Endothelial cell of umbilical vein (primary cell): ENCODE data around the gene DARS1.

ENCODE experiments used
- CTCF ChIP-seq, 2 donors: IDR thresholded peaks; 1 replicate in 1 of 2; 2 replicates in 1 of 2; pipeline ENCODE4 v1.5.1; 2011; ENCODE audit warnings: low read length in 2 of 2, mild to moderate bottlenecking in 2 of 2, moderate library complexity in 2 of 2, control low read depth in 1 of 2, inconsistent platforms in 1 of 2, low read depth in 1 of 2; ENCODE audit not compliant: insufficient read depth in 1 of 2; ENCODE audit errors: extremely low read depth in 1 of 2
- EZH2 ChIP-seq: IDR thresholded peaks from 2 replicates; pipeline ENCODE4 v1.6.1; 2012; ENCODE audit warnings: borderline replicate concordance, low read depth, mild to moderate bottlenecking, moderate library complexity, low read length, inconsistent platforms; ENCODE audit not compliant: severe bottlenecking
- JUN ChIP-seq: IDR thresholded peaks from 2 replicates; pipeline ENCODE4 v1.6.1; 2011; ENCODE audit warnings: borderline replicate concordance, low read depth; ENCODE audit not compliant: insufficient read length, insufficient read depth
- POLR2A ChIP-seq: IDR thresholded peaks from 2 replicates; pipeline ENCODE4 v1.6.1; 2012; ENCODE audit warnings: low read depth, mild to moderate bottlenecking, control low read depth, low read length
- POLR2AphosphoS5 ChIP-seq: IDR thresholded peaks from 2 replicates; pipeline ENCODE4 v1.6.1; 2012; ENCODE audit warnings: low read depth, mild to moderate bottlenecking, control low read depth, low read length, moderate library complexity; ENCODE audit not compliant: insufficient read depth

GRCh38 chr2:135948642-135949355 is 36.6 kb downstream of the DARS1 start:
- TF ChIP-seq EZH2 = no peak
- TF ChIP-seq CTCF (IDR thresholded peaks at IDR 0.05; ENCODE audit: extremely low read depth in 1 of 2, insufficient read depth in 1 of 2, low read depth in 1 of 2, low read length in 2 of 2) = no peak
- TF ChIP-seq POLR2A = no peak
- peak; percentile 95 for TF ChIP-seq JUN
- TF ChIP-seq POLR2AphosphoS5 = no peak
